Thoracic aorta endothelial cell (primary cell): ENCODE measurements around the gene DDX6. TPM values are rescaled to one million over a fixed set of nuclear protein-coding genes. Genes with fewer than 3 reads are reported as not detected.

ENCODE experiments used
- small RNA-seq: library from RNA; depleted of rRNA; stranded (forward); fragments of <200 nt; gene quantifications from one replicate; pipeline ENCODE3, GENCODE V24; 2012
- total RNA-seq: library from RNA; depleted of rRNA; stranded (reverse); fragments of >200 nt; gene quantifications from 2 replicates; pipeline ENCODE4 v1.2.3, GENCODE V29; 2012

The DDX6 gene
- 198 and 201 TPM in 2 replicates for total RNA-seq

GRCh38 chr11:118791111-118791960, at the start of gene DDX6:
Gene DDX6 (minus strand): TSS chr11:118791164. CDS start chr11:118786251, 4,913 bp downstream.

Small RNAs within 50 kb of the gene (small RNA-seq; reads per million reads assigned to genes)
- not detected for gene AP004609.2
- not detected for gene RF00019
- gene RNU6-376P = not detected

Other genes with a start within 250 kb of the DDX6 start
- 26.7 and 33.6 TPM in 2 replicates for gene IFT46, start 225.2 kb downstream of the DDX6 start, total RNA-seq
- 211 and 219 TPM in 2 replicates for gene ARCN1, start 218.8 kb downstream of the DDX6 start, total RNA-seq
- 110 and 115 TPM in 2 replicates for gene PHLDB1, start 183.5 kb downstream of the DDX6 start, total RNA-seq
- not detected in 2 replicates for gene TREH, start 111.5 kb downstream of the DDX6 start, total RNA-seq
- gene CXCR5, start 92.7 kb upstream of the DDX6 start, total RNA-seq = not detected in 2 replicates
- gene BCL9L, start 134.8 kb upstream of the DDX6 start, total RNA-seq = 10.4 and 21.6 TPM in 2 replicates
- not detected in 2 replicates for gene UPK2, start 165.1 kb upstream of the DDX6 start, total RNA-seq
- not detected in 2 replicates for gene FOXR1, start 180.6 kb upstream of the DDX6 start, total RNA-seq
- 25.0 and 28.0 TPM in 2 replicates for gene CENATAC, start 207.0 kb upstream of the DDX6 start, total RNA-seq
- 1,706 and 2,770 TPM in 2 replicates for gene RPS25, start 227.2 kb upstream of the DDX6 start, total RNA-seq
- 52.0 TPM in 2 replicates for gene TRAPPC4, start 227.6 kb upstream of the DDX6 start, total RNA-seq
- gene SLC37A4, start 239.7 kb upstream of the DDX6 start, total RNA-seq = 16.9 and 23.3 TPM in 2 replicates